Measurements from ENCODE around the gene GPATCH1. TPM values are rescaled to one million over a fixed set of nuclear protein-coding genes. Genes with fewer than 3 reads are reported as not detected.

GPATCH1 gene
- total and polyA plus RNA-seq, 2 of the 13 experiments (the other 11 are each of a cell fraction or from before 2014, with no cell fraction given): 6.8 to 6.9 TPM

DNA sequence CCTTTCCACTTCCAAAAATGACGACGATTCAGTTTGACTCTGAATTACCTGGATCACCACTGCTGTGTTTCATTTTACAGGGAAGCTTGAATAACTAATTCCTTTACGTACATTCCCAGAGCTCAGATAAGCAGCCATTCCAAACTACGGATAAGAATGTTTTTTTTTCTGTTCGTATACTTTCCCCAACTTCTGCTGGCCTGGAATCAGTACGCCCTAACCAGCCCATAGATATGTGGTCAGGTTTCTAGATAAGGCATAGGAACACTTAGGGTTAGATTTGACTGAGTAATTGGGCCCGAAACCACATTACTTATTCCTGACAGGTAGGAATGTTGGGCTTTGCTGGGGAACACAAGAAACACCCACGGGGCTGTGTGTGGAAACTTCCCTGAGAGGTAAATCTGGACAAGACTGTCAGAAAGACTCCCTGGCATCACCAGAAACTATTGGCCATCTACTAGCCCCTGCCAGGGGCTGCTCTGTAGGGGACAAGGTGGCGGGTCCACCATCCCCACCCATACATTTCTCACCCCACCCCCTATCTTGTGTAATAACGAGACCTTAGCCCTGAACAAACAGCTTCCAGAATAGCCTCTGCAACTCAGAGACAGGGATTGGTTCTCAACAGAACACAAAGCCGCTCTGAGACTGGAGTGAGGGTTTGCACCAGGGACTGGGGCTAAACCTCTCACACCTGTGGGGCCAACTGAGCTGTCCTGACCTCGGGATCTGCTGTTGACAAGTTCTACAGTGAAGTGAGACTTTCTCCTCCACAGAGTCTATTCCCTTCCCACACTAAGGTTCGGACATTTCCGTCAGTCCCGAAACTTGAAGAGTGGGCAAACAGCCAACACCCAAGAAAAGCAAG is 31.9 kb upstream of the GPATCH1 start (continued):
- TF ChIP-seq, protein P1, sequence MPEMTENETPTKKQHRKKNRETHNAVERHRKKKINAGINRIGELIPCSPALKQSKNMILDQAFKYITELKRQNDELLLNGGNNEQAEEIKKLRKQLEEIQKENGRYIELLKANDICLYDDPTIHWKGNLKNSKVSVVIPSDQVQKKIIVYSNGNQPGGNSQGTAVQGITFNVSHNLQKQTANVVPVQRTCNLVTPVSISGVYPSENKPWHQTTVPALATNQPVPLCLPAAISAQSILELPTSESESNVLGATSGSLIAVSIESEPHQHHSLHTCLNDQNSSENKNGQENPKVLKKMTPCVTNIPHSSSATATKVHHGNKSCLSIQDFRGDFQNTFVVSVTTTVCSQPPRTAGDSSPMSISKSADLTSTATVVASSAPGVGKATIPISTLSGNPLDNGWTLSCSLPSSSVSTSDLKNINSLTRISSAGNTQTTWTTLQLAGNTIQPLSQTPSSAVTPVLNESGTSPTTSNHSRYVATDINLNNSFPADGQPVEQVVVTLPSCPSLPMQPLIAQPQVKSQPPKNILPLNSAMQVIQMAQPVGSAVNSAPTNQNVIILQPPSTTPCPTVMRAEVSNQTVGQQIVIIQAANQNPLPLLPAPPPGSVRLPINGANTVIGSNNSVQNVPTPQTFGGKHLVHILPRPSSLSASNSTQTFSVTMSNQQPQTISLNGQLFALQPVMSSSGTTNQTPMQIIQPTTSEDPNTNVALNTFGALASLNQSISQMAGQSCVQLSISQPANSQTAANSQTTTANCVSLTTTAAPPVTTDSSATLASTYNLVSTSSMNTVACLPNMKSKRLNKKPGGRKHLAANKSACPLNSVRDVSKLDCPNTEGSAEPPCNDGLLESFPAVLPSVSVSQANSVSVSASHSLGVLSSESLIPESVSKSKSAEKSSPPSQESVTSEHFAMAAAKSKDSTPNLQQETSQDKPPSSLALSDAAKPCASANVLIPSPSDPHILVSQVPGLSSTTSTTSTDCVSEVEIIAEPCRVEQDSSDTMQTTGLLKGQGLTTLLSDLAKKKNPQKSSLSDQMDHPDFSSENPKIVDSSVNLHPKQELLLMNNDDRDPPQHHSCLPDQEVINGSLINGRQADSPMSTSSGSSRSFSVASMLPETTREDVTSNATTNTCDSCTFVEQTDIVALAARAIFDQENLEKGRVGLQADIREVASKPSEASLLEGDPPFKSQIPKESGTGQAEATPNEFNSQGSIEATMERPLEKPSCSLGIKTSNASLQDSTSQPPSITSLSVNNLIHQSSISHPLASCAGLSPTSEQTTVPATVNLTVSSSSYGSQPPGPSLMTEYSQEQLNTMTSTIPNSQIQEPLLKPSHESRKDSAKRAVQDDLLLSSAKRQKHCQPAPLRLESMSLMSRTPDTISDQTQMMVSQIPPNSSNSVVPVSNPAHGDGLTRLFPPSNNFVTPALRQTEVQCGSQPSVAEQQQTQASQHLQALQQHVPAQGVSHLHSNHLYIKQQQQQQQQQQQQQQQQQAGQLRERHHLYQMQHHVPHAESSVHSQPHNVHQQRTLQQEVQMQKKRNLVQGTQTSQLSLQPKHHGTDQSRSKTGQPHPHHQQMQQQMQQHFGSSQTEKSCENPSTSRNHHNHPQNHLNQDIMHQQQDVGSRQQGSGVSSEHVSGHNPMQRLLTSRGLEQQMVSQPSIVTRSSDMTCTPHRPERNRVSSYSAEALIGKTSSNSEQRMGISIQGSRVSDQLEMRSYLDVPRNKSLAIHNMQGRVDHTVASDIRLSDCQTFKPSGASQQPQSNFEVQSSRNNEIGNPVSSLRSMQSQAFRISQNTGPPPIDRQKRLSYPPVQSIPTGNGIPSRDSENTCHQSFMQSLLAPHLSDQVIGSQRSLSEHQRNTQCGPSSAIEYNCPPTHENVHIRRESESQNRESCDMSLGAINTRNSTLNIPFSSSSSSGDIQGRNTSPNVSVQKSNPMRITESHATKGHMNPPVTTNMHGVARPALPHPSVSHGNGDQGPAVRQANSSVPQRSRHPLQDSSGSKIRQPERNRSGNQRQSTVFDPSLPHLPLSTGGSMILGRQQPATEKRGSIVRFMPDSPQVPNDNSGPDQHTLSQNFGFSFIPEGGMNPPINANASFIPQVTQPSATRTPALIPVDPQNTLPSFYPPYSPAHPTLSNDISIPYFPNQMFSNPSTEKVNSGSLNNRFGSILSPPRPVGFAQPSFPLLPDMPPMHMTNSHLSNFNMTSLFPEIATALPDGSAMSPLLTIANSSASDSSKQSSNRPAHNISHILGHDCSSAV (CRISPR knock-in tag; IDR thresholded peaks at IDR 0.05; ENCODE audit: borderline replicate concordance): no peak
- no peak for TF ChIP-seq ZBTB8A (CRISPR knock-in tag; IDR thresholded peaks at IDR 0.05; ENCODE audit: borderline replicate concordance, low read depth)
- no peak for TF ChIP-seq RNF2 (conservative IDR thresholded peaks at IDR 0.05; ENCODE audit: low read depth)
- TF ChIP-seq ZC3H13 (CRISPR knock-in tag; IDR thresholded peaks at IDR 0.05): no peak
- TF ChIP-seq CBFB (CRISPR knock-in tag; IDR thresholded peaks at IDR 0.05): no peak
- TF ChIP-seq ZNF619 (CRISPR knock-in tag; IDR thresholded peaks at IDR 0.05): no peak
- TF ChIP-seq, protein P2, sequence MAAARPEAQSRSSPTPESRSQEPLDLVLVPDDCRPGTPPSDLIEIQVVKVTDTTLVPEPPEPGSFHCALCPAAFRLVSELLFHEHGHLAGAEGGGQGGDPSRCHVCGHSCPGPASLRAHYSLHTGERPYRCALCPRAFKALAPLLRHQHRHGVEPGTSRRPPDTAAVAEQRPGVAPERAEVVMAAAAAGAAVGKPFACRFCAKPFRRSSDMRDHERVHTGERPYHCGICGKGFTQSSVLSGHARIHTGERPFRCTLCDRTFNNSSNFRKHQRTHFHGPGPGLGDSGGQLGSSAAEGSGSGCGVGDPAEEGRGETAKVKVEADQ (CRISPR knock-in tag; IDR thresholded peaks at IDR 0.05; ENCODE audit: borderline replicate concordance): no peak
